ENCODE results near the gene CEP63. TPM values are rescaled to one million over a fixed set of nuclear protein-coding genes. Genes with fewer than 3 reads are reported as not detected.

The CEP63 gene
- total and polyA plus RNA-seq, 2 experiments from 2014 or later = 15.1 to 53.9 TPM

- no peak for TF ChIP-seq REST (IDR thresholded peaks at IDR 0.05; ENCODE audit: unreplicated experiment)
- TF ChIP-seq JUNB (IDR thresholded peaks at IDR 0.05; ENCODE audit: unreplicated experiment) = no peak
- no peak for TF ChIP-seq ZNF331 (CRISPR knock-in tag; IDR thresholded peaks at IDR 0.05; ENCODE audit: low read depth)
- no peak for TF ChIP-seq POLR2AphosphoS5 (IDR thresholded peaks at IDR 0.05; ENCODE audit: low read depth)
- TF ChIP-seq EZH2 (IDR thresholded peaks at IDR 0.05; ENCODE audit: low read depth, unreplicated experiment) = no peak
- TF ChIP-seq CTCF (conservative IDR thresholded peaks at IDR 0.05; ENCODE audit: low read depth in 2 of 2) = no peak
- TF ChIP-seq NANOG (IDR thresholded peaks at IDR 0.05; ENCODE audit: borderline replicate concordance) = no peak
- TF ChIP-seq CREB1 (CRISPR knock-in tag; IDR thresholded peaks at IDR 0.05; ENCODE audit: low read depth) = no peak
Measured at GRCh38 chr3:134445095-134445494, 40.8 kb upstream of the CEP63 start (continued).

- Histone ChIP-seq H3K4me3 (no peak overlapping the region), H3K79me2 (replicated peaks; ENCODE audit: insufficient read depth) (no peaks in the 10 kb centered on the region), H3K27ac (ENCODE audit: low read depth) (no peak overlapping the region), H3F3A (replicated peaks; ENCODE audit: low read depth) (no peaks in the 10 kb centered on the region), H3K9me2 (ENCODE audit: insufficient read depth) (no peaks in the 10 kb centered on the region), H2AFZ (no peak overlapping the region), H3K4me1 (ENCODE audit: insufficient read depth) (no peaks in the 10 kb centered on the region), H3K36me3 (ENCODE audit: insufficient read depth) (no peaks in the 10 kb centered on the region; the same call in 1 of the 2 replicates), H4K20me1 (replicated peaks; ENCODE audit: insufficient read depth) (no peaks in the 10 kb centered on the region), H3K4me2 (no peak overlapping the region), H3K27me3 (ENCODE audit: insufficient read depth) (no peaks in the 10 kb centered on the region)
- Mint-ChIP-seq H3K36me3 (ENCODE audit: low read depth) (no peaks in the 10 kb centered on the region), H3K27ac (no peak overlapping the region), H3K9me3 (peaks cover 6% of the 10 kb centered on the region; the same call in 2 of the 3 replicates), H3K4me1 (peaks cover 12% of the 10 kb centered on the region), H3K4me3 (no peak overlapping the region), H3K27me3 (ENCODE audit: insufficient read depth, low read depth, poor library complexity) (peaks cover 6% of the 10 kb centered on the region)
- no peak for ATAC-seq
- no peak for DNase-seq (ENCODE audit: low spot score)
- TF ChIP-seq NANOG (IDR thresholded peaks at IDR 0.05; ENCODE audit: borderline replicate concordance) = no peak
- TF ChIP-seq CTCF (conservative IDR thresholded peaks at IDR 0.05; ENCODE audit: low read depth in 2 of 2) = no peak
- TF ChIP-seq ZNF331 (CRISPR knock-in tag; IDR thresholded peaks at IDR 0.05; ENCODE audit: low read depth) = no peak
- no peak for TF ChIP-seq ZNF462 (CRISPR knock-in tag; IDR thresholded peaks at IDR 0.05)
- no peak for TF ChIP-seq JUNB (IDR thresholded peaks at IDR 0.05; ENCODE audit: unreplicated experiment)
- TF ChIP-seq ZNF114 (CRISPR knock-in tag; IDR thresholded peaks at IDR 0.05) = no peak
- no peak for TF ChIP-seq EZH2 (IDR thresholded peaks at IDR 0.05; ENCODE audit: low read depth, unreplicated experiment)
- TF ChIP-seq POLR2AphosphoS5 (IDR thresholded peaks at IDR 0.05; ENCODE audit: low read depth) = no peak
Measured at GRCh38 chr3:134445636-134446035, 40.2 kb upstream of the CEP63 start.
